Panc1 (cell line): Measurements from ENCODE around the gene BCAN. TPM values are rescaled to one million over a fixed set of nuclear protein-coding genes. Genes with fewer than 3 reads are reported as not detected.

Experiments
- ATAC-seq: fragments of 200-7000 bp; cut with Tn5 transposase; 2 replicates; pipeline ENCODE4 v1.9.1; 2020; ENCODE audit warnings: mild to moderate bottlenecking, moderate library complexity
- BruUV-seq: library from RNA; stranded (reverse); fragments of 400-500 nt; replicated peaks from 2 replicates; lab custom pipeline; 2021; lab: Mats Ljungman, UMichigan
- CTCF ChIA-PET: fragments of 300-600 bp; sonication (Branson Sonifier 250); formaldehyde crosslinking; loops from one replicate; lab custom pipeline; 2022; ENCODE audit warnings: antibody characterized with exemption; lab: Charles Lee
- POLR2A ChIA-PET: fragments of 300-600 bp; sonication (Branson Sonifier 250); formaldehyde crosslinking; loops from one replicate; lab custom pipeline; 2022; ENCODE audit warnings: antibody characterized with exemption; lab: Charles Lee
- DNase-seq: peaks from one replicate; pipeline ENCODE4 v3.0.0-alpha.2; 2010; ENCODE audit warnings: low read depth, low spot score
- H3K27ac ChIP-seq: 2 replicates; pipeline ENCODE4 v1.5.1; 2011; ENCODE audit warnings: mild to moderate bottlenecking, low read length, inconsistent platforms
- H3K27me3 ChIP-seq: fragments of 200-500 bp; sonication (Bioruptor generic); 2 replicates; pipeline ENCODE4 v1.6.0; 2014; ENCODE audit warnings: low read length, inconsistent platforms; ENCODE audit not compliant: control insufficient read depth, insufficient read depth
- H3K36me3 ChIP-seq: fragments of 200-500 bp; sonication (Bioruptor generic); 2 replicates; pipeline ENCODE4 v1.5.1; 2014; ENCODE audit warnings: inconsistent platforms, mild to moderate bottlenecking, low read length, moderate library complexity; ENCODE audit not compliant: control insufficient read depth, insufficient read depth
- H3K4me1 ChIP-seq: 2 replicates; pipeline ENCODE4 v1.5.1; 2011; ENCODE audit warnings: inconsistent platforms, mild to moderate bottlenecking, low read length, moderate library complexity; ENCODE audit not compliant: control insufficient read depth, insufficient read depth
- H3K4me3 ChIP-seq, 2 experiments: 2 replicates each; pipeline ENCODE4 v1.5.1; 2011 to 2012; ENCODE audit warnings: low read depth in 2 of 2, low read length in 2 of 2, mild to moderate bottlenecking in 2 of 2, inconsistent platforms in 1 of 2, moderate library complexity in 1 of 2
- H3K9me3 ChIP-seq: fragments of 200-500 bp; sonication (Bioruptor generic); 2 replicates; pipeline ENCODE4 v1.5.1; 2014; ENCODE audit warnings: low read depth, mild to moderate bottlenecking, inconsistent platforms, low read length, moderate library complexity; ENCODE audit not compliant: control insufficient read depth, insufficient read depth
- CTCF ChIP-seq: fragments of 450-650 bp; IDR thresholded peaks from 2 replicates; pipeline ENCODE4 v1.5.1; 2017; ENCODE audit warnings: mild to moderate bottlenecking
- POLR2AphosphoS5 ChIP-seq: IDR thresholded peaks from 2 replicates; pipeline ENCODE4 v1.6.1; 2012; ENCODE audit warnings: mild to moderate bottlenecking, low read depth, low read length, moderate library complexity
- REST ChIP-seq, 2 experiments: IDR thresholded peaks; 2 replicates each; pipeline ENCODE4 v1.6.1; 2011 to 2012; ENCODE audit warnings: low read depth in 2 of 2, control low read depth in 1 of 2, low read length in 1 of 2, mild to moderate bottlenecking in 1 of 2, moderate library complexity in 1 of 2; ENCODE audit not compliant: insufficient read depth in 1 of 2
- SIN3A ChIP-seq: IDR thresholded peaks from 2 replicates; pipeline ENCODE4 v1.6.1; 2012; ENCODE audit warnings: low read depth, mild to moderate bottlenecking, low read length, moderate library complexity, borderline replicate concordance; ENCODE audit not compliant: insufficient read depth
- TCF7L2 ChIP-seq: IDR thresholded peaks from 2 replicates; pipeline ENCODE4 v1.6.1; 2011; ENCODE audit warnings: mild to moderate bottlenecking, low read depth, low read length, inconsistent platforms
- in situ Hi-C: cut with HindIII; loops from 2 replicates; pipeline ENCODE4 v1.10.0; 2016; ENCODE audit warnings: low sequenced_read_pairs, low pct_unique_long_range_greater_than_20kb
- intact Hi-C: fragments of 100-400 bp; cut with micrococcal nuclease; formaldehyde crosslinking; loops from one replicate; pipeline ENCODE4 v1.10.0; 2022; ENCODE audit not compliant: unreplicated experiment
- total RNA-seq: library from RNA; stranded (reverse); gene quantifications from one replicate; pipeline ENCODE4 v1.2.1, GENCODE V29; 2021; ENCODE audit not compliant: unreplicated experiment

The BCAN gene
- total RNA-seq, 1 experiment from 2014 or later: 0.57 TPM

GRCh38 chr1:156645666-156646065 lies 3.7 kb downstream of the BCAN start:
- intact Hi-C loops: no loop called here
- in situ Hi-C loops: no loop called here
- Histone ChIP-seq H3K4me3 (no peak overlapping the region), H3K27ac (no peak overlapping the region), H3K4me1 (no peaks in the 10 kb centered on the region), H3K36me3 (no peaks in the 10 kb centered on the region), H3K27me3 (no peaks in the 10 kb centered on the region), H3K9me3 (no peaks in the 10 kb centered on the region)
- no TSS peak for BruUV-seq
- CTCF ChIA-PET: interaction anchor here (0.6 kb wide), 1 partner anchor 19 kb away, joined by 7 read pairs; no protein-coding TSS in a partner anchor
- ATAC-seq (no peak), DNase-seq (no peak)
- TF ChIP-seq REST (IDR thresholded peaks at IDR 0.05; ENCODE audit: insufficient read depth in 1 of 2, low read depth in 2 of 2, low read length in 1 of 2) (no peak), SIN3A (no peak), TCF7L2 (no peak), CTCF (no peak), POLR2AphosphoS5 (no peak)
- POLR2A ChIA-PET: no interaction called here

DNA sequence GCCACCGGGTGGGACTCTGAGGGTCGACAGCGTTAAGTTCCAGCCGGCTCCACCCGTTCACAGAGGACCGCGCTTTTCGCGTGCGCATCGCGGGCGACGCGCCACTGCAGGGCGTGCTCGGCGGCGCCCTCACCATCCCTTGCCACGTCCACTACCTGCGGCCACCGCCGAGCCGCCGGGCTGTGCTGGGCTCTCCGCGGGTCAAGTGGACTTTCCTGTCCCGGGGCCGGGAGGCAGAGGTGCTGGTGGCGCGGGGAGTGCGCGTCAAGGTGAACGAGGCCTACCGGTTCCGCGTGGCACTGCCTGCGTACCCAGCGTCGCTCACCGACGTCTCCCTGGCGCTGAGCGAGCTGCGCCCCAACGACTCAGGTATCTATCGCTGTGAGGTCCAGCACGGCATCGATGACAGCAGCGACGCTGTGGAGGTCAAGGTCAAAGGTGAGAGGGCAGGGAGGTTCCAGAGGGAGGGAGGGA lies 4.9 kb downstream of the BCAN start:
- DNase-seq: no peak
- no TSS peak for BruUV-seq
- TF ChIP-seq REST (IDR thresholded peaks at IDR 0.05; ENCODE audit: insufficient read depth in 1 of 2, low read depth in 2 of 2, low read length in 1 of 2) (no peak), TCF7L2 (no peak), CTCF (no peak), SIN3A (no peak), POLR2AphosphoS5 (no peak)
- intact Hi-C loops: no loop called here
- in situ Hi-C loops: no loop called here
- Histone ChIP-seq H3K4me3 (no peak overlapping the region), H3K4me1 (no peaks in the 10 kb centered on the region), H3K27me3 (no peaks in the 10 kb centered on the region), H3K36me3 (no peaks in the 10 kb centered on the region), H3K27ac (no peak overlapping the region), H3K9me3 (no peaks in the 10 kb centered on the region)
- ATAC-seq: no peak
- ChIA-PET CTCF (interaction anchor here (0.7 kb wide), 1 partner anchor 13 kb away, joined by 3 read pairs; no protein-coding TSS in a partner anchor), POLR2A (no interaction called here)
